Measurements from ENCODE around the gene CNTNAP2. TPM values are rescaled to one million over a fixed set of nuclear protein-coding genes. Genes with fewer than 3 reads are reported as not detected.

The CNTNAP2 gene
- total RNA-seq, 1 experiment from 2014 or later: 64.5 TPM

DNA sequence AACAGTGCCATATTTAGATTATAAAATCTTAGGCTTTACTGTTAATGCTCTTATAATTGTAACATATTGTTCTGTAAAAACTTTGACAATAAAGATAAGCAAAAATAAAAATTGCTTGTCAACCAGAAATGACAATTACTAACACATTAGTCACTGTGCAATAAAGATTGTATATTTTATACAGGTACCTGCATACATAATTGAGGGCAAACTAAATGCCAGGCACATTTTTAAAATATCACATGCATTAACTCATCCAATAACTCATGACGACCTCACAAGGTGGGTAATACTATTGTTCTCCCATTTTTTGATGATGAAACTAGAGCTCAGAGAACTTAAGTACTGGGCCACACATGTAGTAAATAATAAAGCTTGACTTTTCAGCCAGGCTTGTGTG, 1453.8 kb downstream of the CNTNAP2 start:
- H3K14ac ChIP-seq (ENCODE audit: insufficient read depth, low read length): no peak overlapping the region
- H3K4me2 ChIP-seq (ENCODE audit: insufficient read depth, insufficient read length, low read length): no peak overlapping the region
- H3K79me1 ChIP-seq (ENCODE audit: insufficient read depth, low read depth, low read length, poor library complexity, severe bottlenecking): no peaks in the 10 kb centered on the region
- no peak overlapping the region for H3K23ac ChIP-seq (ENCODE audit: insufficient read length, low read depth, low read length)
- no peak overlapping the region for H3K27ac ChIP-seq (ENCODE audit: insufficient read length, low read depth, low read length)
- H3K18ac ChIP-seq (ENCODE audit: insufficient read length, low read depth, low read length): no peak overlapping the region
- H4K20me1 ChIP-seq (ENCODE audit: control insufficient read depth, insufficient read depth, insufficient read length): no peaks in the 10 kb centered on the region
- Mint-ChIP-seq H3K27ac (no peak overlapping the region), H3K9me3 (peaks cover 0 to 5% of the 10 kb centered on the region in 2 experiments; a peak in 4 of 5 replicates), H3K4me1 (peaks cover 12 to 17% of the 10 kb centered on the region in 2 experiments), H3K4me3 (no peak overlapping the region), H3K36me3 (ENCODE audit: insufficient read depth in 1 of 3, low read depth in 3 of 3) (peaks cover 0 to under 1% (median 0%) of the 10 kb centered on the region in 3 experiments; a peak in 2 of 7 replicates), H3K27me3 (ENCODE audit: low read depth) (no peaks in the 10 kb centered on the region)
- no peak overlapping the region for H2BK12ac ChIP-seq (ENCODE audit: insufficient read length, low read depth, low read length)
- WGBS (ENCODE audit: extremely low coverage, insufficient read length, low lambda C conversion rate): no CpG with 5 or more reads among the region's 1 CpG
- no peak overlapping the region for H3K56ac ChIP-seq (ENCODE audit: insufficient read length, low read depth, low read length)
- no peaks in the 10 kb centered on the region for H3K27me3 ChIP-seq (ENCODE audit: insufficient read depth, low read length)
- H3K9ac ChIP-seq (ENCODE audit: extremely low read depth, insufficient read length, low read length): no peak overlapping the region
- no peak overlapping the region for H4K91ac ChIP-seq (ENCODE audit: insufficient read length, low read depth, low read length)
- no peak for TF ChIP-seq CTCF (conservative IDR thresholded peaks at IDR 0.05)
- H3K23me2 ChIP-seq (ENCODE audit: insufficient read length, low read depth, low read length, poor library complexity, severe bottlenecking): no peaks in the 10 kb centered on the region
- no peak overlapping the region for H2BK120ac ChIP-seq (ENCODE audit: low read depth, low read length, poor library complexity, severe bottlenecking)
- H3K79me2 ChIP-seq (ENCODE audit: insufficient read depth, low read length): no peaks in the 10 kb centered on the region
- no peak overlapping the region for H4K8ac ChIP-seq (replicated peaks; ENCODE audit: insufficient read length, low read depth, low read length)
- H2BK15ac ChIP-seq (ENCODE audit: low read depth, low read length): no peak overlapping the region
- no peak overlapping the region for H2AK5ac ChIP-seq (ENCODE audit: insufficient read length, low read length)
- no peak overlapping the region for H4K5ac ChIP-seq (ENCODE audit: insufficient read length, low read depth, low read length)
- no peak for DNase-seq
- H2BK20ac ChIP-seq (ENCODE audit: low read depth, low read length, poor library complexity, severe bottlenecking): no peak overlapping the region
- no peaks in the 10 kb centered on the region; the same call in 1 of the 2 replicates for H3K4me1 ChIP-seq (ENCODE audit: insufficient read depth, low read length)
- H3T11ph ChIP-seq (ENCODE audit: low read length): no peak overlapping the region
- H3K9me3 ChIP-seq (ENCODE audit: control insufficient read depth, low read depth, low read length): no peaks in the 10 kb centered on the region
- no peak overlapping the region for H3K4ac ChIP-seq (ENCODE audit: low read depth, low read length)
- H2AFZ ChIP-seq (ENCODE audit: low read length): no peak overlapping the region
- H2BK5ac ChIP-seq (ENCODE audit: insufficient read length, low read length): no peak overlapping the region
